Measurements from ENCODE around the gene TRPM3. TPM values are rescaled to one million over a fixed set of nuclear protein-coding genes. Genes with fewer than 3 reads are reported as not detected.
"Not testable (repeated sequence)": the region's sequence is repeated elsewhere in the genome, so short reads cannot be mapped to it uniquely, and the experiment has no call there.

The TRPM3 gene
- total RNA-seq, 1 experiment from 2014 or later: 2.0 TPM

- H3K36me3 ChIP-seq (replicated peaks; ENCODE audit: control insufficient read depth, insufficient read depth, low read length): no peaks in the 10 kb centered on the region
- no peak for DNase-seq
- no peaks in the 10 kb centered on the region for H3K27me3 ChIP-seq (ENCODE audit: control insufficient read depth, insufficient read depth, low read length)
- no peak overlapping the region for H3K4me3 ChIP-seq (ENCODE audit: insufficient read depth, low read depth, low read length)
These were observed 439.1 kb downstream of the TRPM3 start for GRCh38 chr9:70682298-70682697.

- no peaks in the 10 kb centered on the region for H3K36me3 ChIP-seq (replicated peaks; ENCODE audit: control insufficient read depth, insufficient read depth, low read length)
- H3K27me3 ChIP-seq (ENCODE audit: control insufficient read depth, insufficient read depth, low read length): no peaks in the 10 kb centered on the region
- no peak for DNase-seq
- H3K4me3 ChIP-seq (ENCODE audit: insufficient read depth, low read depth, low read length): no peak overlapping the region
These were observed 441.6 kb downstream of the TRPM3 start for GRCh38 chr9:70679845-70680244.

- Histone ChIP-seq H3K4me3 (ENCODE audit: insufficient read depth, low read depth, low read length) (no peak overlapping the region), H3K27me3 (ENCODE audit: control insufficient read depth, insufficient read depth, low read length) (no peaks in the 10 kb centered on the region), H3K36me3 (replicated peaks; ENCODE audit: control insufficient read depth, insufficient read depth, low read length) (no peaks in the 10 kb centered on the region)
- no peak for DNase-seq
These were observed 443.3 kb downstream of the TRPM3 start for GRCh38 chr9:70678153-70678552.

- DNase-seq: no peak
- Histone ChIP-seq H3K4me3 (ENCODE audit: insufficient read depth, low read depth, low read length) (no peak overlapping the region), H3K36me3 (replicated peaks; ENCODE audit: control insufficient read depth, insufficient read depth, low read length) (no peaks in the 10 kb centered on the region), H3K27me3 (ENCODE audit: control insufficient read depth, insufficient read depth, low read length) (no peaks in the 10 kb centered on the region)
These were observed 444.2 kb downstream of the TRPM3 start for GRCh38 chr9:70677055-70677735.

GRCh38 chr9:70675868-70676370 lies 445.5 kb downstream of the TRPM3 start:
- H3K27me3 ChIP-seq (ENCODE audit: control insufficient read depth, insufficient read depth, low read length): no peaks in the 10 kb centered on the region
- H3K4me3 ChIP-seq (ENCODE audit: insufficient read depth, low read depth, low read length): no peak overlapping the region
- no peaks in the 10 kb centered on the region for H3K36me3 ChIP-seq (replicated peaks; ENCODE audit: control insufficient read depth, insufficient read depth, low read length)
- no peak for DNase-seq

- H3K27me3 ChIP-seq (ENCODE audit: control insufficient read depth, insufficient read depth, low read length): no peaks in the 10 kb centered on the region
- H3K4me3 ChIP-seq (ENCODE audit: insufficient read depth, low read depth, low read length): no peak overlapping the region
- no peak for DNase-seq
- H3K36me3 ChIP-seq (replicated peaks; ENCODE audit: control insufficient read depth, insufficient read depth, low read length): no peaks in the 10 kb centered on the region
These were observed 447.6 kb downstream of the TRPM3 start for GRCh38 chr9:70673844-70674243.

- no peak overlapping the region for H3K4me3 ChIP-seq (ENCODE audit: insufficient read depth, low read depth, low read length)
- no peaks in the 10 kb centered on the region for H3K36me3 ChIP-seq (replicated peaks; ENCODE audit: control insufficient read depth, insufficient read depth, low read length)
- no peak for DNase-seq
- H3K27me3 ChIP-seq (ENCODE audit: control insufficient read depth, insufficient read depth, low read length): no peaks in the 10 kb centered on the region
These were observed 449.2 kb downstream of the TRPM3 start for GRCh38 chr9:70672161-70672649.

- H3K4me3 ChIP-seq (ENCODE audit: insufficient read depth, low read depth, low read length): no peak overlapping the region
- no peak for DNase-seq
- no peaks in the 10 kb centered on the region for H3K36me3 ChIP-seq (replicated peaks; ENCODE audit: control insufficient read depth, insufficient read depth, low read length)
- H3K27me3 ChIP-seq (ENCODE audit: control insufficient read depth, insufficient read depth, low read length): no peaks in the 10 kb centered on the region
These were observed 452.7 kb downstream of the TRPM3 start for GRCh38 chr9:70668751-70669150.

GRCh38 chr9:70658765-70659164 lies 462.7 kb downstream of the TRPM3 start:
- Histone ChIP-seq H3K27me3 (ENCODE audit: control insufficient read depth, insufficient read depth, low read length) (no peaks in the 10 kb centered on the region), H3K36me3 (replicated peaks; ENCODE audit: control insufficient read depth, insufficient read depth, low read length) (no peaks in the 10 kb centered on the region), H3K4me3 (ENCODE audit: insufficient read depth, low read depth, low read length) (no peak overlapping the region)
- no peak for DNase-seq

- H3K36me3 ChIP-seq (replicated peaks; ENCODE audit: control insufficient read depth, insufficient read depth, low read length): no peaks in the 10 kb centered on the region
- no peaks in the 10 kb centered on the region for H3K27me3 ChIP-seq (ENCODE audit: control insufficient read depth, insufficient read depth, low read length)
- no peak overlapping the region for H3K4me3 ChIP-seq (ENCODE audit: insufficient read depth, low read depth, low read length)
- no peak for DNase-seq
These were observed 465.1 kb downstream of the TRPM3 start for GRCh38 chr9:70656281-70656680.

GRCh38 chr9:70654144-70654543 lies 467.3 kb downstream of the TRPM3 start:
- Histone ChIP-seq H3K4me3 (ENCODE audit: insufficient read depth, low read depth, low read length) (no peak overlapping the region), H3K36me3 (replicated peaks; ENCODE audit: control insufficient read depth, insufficient read depth, low read length) (no peaks in the 10 kb centered on the region), H3K27me3 (ENCODE audit: control insufficient read depth, insufficient read depth, low read length) (no peaks in the 10 kb centered on the region)
- DNase-seq: no peak

- H3K36me3 ChIP-seq (replicated peaks; ENCODE audit: control insufficient read depth, insufficient read depth, low read length); DNase-seq; H3K4me3 ChIP-seq (ENCODE audit: insufficient read depth, low read depth, low read length); H3K27me3 ChIP-seq (ENCODE audit: control insufficient read depth, insufficient read depth, low read length): not testable (repeated sequence)
These were observed 476.8 kb downstream of the TRPM3 start for GRCh38 chr9:70644627-70645026.

- no peak overlapping the region for H3K4me3 ChIP-seq (ENCODE audit: insufficient read depth, low read depth, low read length)
- no peaks in the 10 kb centered on the region for H3K27me3 ChIP-seq (ENCODE audit: control insufficient read depth, insufficient read depth, low read length)
- no peak for DNase-seq
These were observed 479.1 kb downstream of the TRPM3 start for GRCh38 chr9:70642341-70642740.

GRCh38 chr9:70641631-70642030 lies 479.8 kb downstream of the TRPM3 start:
- Histone ChIP-seq H3K27me3 (ENCODE audit: control insufficient read depth, insufficient read depth, low read length) (no peaks in the 10 kb centered on the region), H3K36me3 (replicated peaks; ENCODE audit: control insufficient read depth, insufficient read depth, low read length) (no peaks in the 10 kb centered on the region), H3K4me3 (ENCODE audit: insufficient read depth, low read depth, low read length) (no peak overlapping the region)
- DNase-seq: no peak

More at GRCh38 chr9:70642341-70642740, 479.1 kb downstream of the TRPM3 start:
- no peaks in the 10 kb centered on the region for H3K36me3 ChIP-seq (replicated peaks; ENCODE audit: control insufficient read depth, insufficient read depth, low read length)

- Histone ChIP-seq H3K27me3 (ENCODE audit: control insufficient read depth, insufficient read depth, low read length) (no peaks in the 10 kb centered on the region), H3K4me3 (ENCODE audit: insufficient read depth, low read depth, low read length) (no peak overlapping the region), H3K36me3 (replicated peaks; ENCODE audit: control insufficient read depth, insufficient read depth, low read length) (no peaks in the 10 kb centered on the region)
- DNase-seq: no peak
These were observed 480.4 kb downstream of the TRPM3 start for GRCh38 chr9:70641031-70641430.

Data from H7 (cell line).